Measurements from ENCODE around the gene OPCML. TPM values are rescaled to one million over a fixed set of nuclear protein-coding genes. Genes with fewer than 3 reads are reported as not detected.

Gene OPCML
- polyA plus RNA-seq, 3 donors = not detected

DNA sequence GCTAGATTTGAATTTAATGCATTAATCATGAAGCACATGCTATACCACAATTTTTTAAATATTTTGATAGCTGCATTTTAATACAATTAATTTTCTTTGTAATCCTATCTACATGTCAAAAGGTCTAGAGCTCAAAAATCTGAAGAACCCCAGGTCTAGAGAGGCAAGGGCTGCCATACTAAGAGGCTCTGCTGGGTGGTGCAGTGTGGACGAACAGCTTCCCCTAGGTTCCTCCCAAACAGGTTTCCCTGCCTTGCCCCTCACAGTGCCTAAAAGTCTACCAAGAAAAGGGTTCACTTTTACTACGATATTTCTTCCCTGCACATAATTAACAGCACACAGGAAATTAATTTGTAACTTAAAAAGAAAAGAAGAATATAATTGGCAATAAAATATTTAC is 681.1 kb downstream of the OPCML start:
- peaks cover 0 to 5% (median 0%) of the 10 kb centered on the region in 7 donors for H3K9me3 Mint-ChIP-seq
- H3K4me3 Mint-ChIP-seq = no peak overlapping the region
- Histone ChIP-seq H4K20me1 (ENCODE audit: insufficient read depth, low read length) (no peaks in the 10 kb centered on the region), H3K4me3 (replicated peaks in 1 of 3; ENCODE audit: low read depth in 2 of 3, low read length in 3 of 3) (no peak overlapping the region), H3K27me3 (ENCODE audit: control insufficient read depth in 2 of 2, insufficient read depth in 2 of 2, low read length in 2 of 2) (no peaks in the 10 kb centered on the region), H3K4me1 (ENCODE audit: control insufficient read depth in 1 of 2, insufficient read depth in 2 of 2, low read length in 2 of 2) (no peaks in the 10 kb centered on the region), H3K9ac (ENCODE audit: insufficient read depth, low read length, poor library complexity, severe bottlenecking) (no peak overlapping the region), H3K79me2 (ENCODE audit: insufficient read depth, low read length) (no peaks in the 10 kb centered on the region), H3K36me3 (replicated peaks in 1 of 2; ENCODE audit: control insufficient read depth in 1 of 2, insufficient read depth in 2 of 2, low read length in 2 of 2) (no peaks in the 10 kb centered on the region), H2AFZ (ENCODE audit: insufficient read depth, low read depth, low read length, poor library complexity, severe bottlenecking) (no peak overlapping the region), H3K4me2 (replicated peaks; ENCODE audit: extremely low read depth, low read length, poor library complexity, severe bottlenecking) (no peak overlapping the region), H3K9me3 (replicated peaks in 1 of 2; ENCODE audit: control insufficient read depth in 1 of 2, insufficient read depth in 1 of 2, low read length in 2 of 2) (no peaks in the 10 kb centered on the region), H3K27ac (ENCODE audit: low read depth in 1 of 2, low read length in 2 of 2) (no peak overlapping the region)
- no peak for DNase-seq
- no peaks in the 10 kb centered on the region for H3K4me1 Mint-ChIP-seq
- WGBS (ENCODE audit: insufficient coverage) = 100% methylated on average over 1 of the region's 2 CpGs
- H3K27ac Mint-ChIP-seq = no peak overlapping the region
- TF ChIP-seq CTCF (IDR thresholded peaks at IDR 0.05) = no peak
- no peaks in the 10 kb centered on the region for H3K36me3 Mint-ChIP-seq
- H3K27me3 Mint-ChIP-seq (ENCODE audit: low read depth in 3 of 3) = no peaks in the 10 kb centered on the region
- intact Hi-C loops (cut with micrococcal nuclease) = no loop called here

DNA sequence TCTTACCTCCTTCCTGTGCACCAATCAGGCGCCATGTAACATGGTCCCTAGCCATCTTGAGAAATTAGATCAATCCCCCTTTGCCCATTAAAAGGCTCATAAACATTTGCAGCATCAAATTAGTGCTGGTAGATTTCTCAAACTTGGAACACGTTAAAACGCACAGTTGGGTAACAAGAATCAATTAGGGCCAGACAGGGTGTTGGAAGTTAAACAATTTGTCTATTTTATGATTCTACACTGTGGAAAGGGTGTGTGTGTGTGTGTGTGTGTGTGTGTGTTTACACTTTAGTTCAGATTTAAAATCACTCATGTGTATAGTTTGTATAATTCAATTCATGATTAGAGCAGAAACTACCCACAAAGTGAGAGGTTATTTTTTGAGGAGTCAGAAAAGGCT is 682.0 kb downstream of the OPCML start:
- no peaks in the 10 kb centered on the region for H3K27me3 Mint-ChIP-seq (ENCODE audit: low read depth in 3 of 3)
- H3K4me2 ChIP-seq (replicated peaks; ENCODE audit: extremely low read depth, low read length, poor library complexity, severe bottlenecking) = no peak overlapping the region
- no peaks in the 10 kb centered on the region for H3K4me1 Mint-ChIP-seq
- H3K27me3 ChIP-seq (ENCODE audit: control insufficient read depth in 2 of 2, insufficient read depth in 2 of 2, low read length in 2 of 2) = no peaks in the 10 kb centered on the region
- no peaks in the 10 kb centered on the region for H3K36me3 Mint-ChIP-seq
- no peaks in the 10 kb centered on the region for H3K4me1 ChIP-seq (ENCODE audit: control insufficient read depth in 1 of 2, insufficient read depth in 2 of 2, low read length in 2 of 2)
- no peak for DNase-seq
- no peak overlapping the region for H3K4me3 Mint-ChIP-seq
- intact Hi-C loops (cut with micrococcal nuclease) = no loop called here
- no peak overlapping the region for H3K9ac ChIP-seq (ENCODE audit: insufficient read depth, low read length, poor library complexity, severe bottlenecking)
- no peaks in the 10 kb centered on the region for H3K79me2 ChIP-seq (ENCODE audit: insufficient read depth, low read length)
- H3K4me3 ChIP-seq (replicated peaks in 1 of 3; ENCODE audit: low read depth in 2 of 3, low read length in 3 of 3) = no peak overlapping the region
- H3K36me3 ChIP-seq (replicated peaks in 1 of 2; ENCODE audit: control insufficient read depth in 1 of 2, insufficient read depth in 2 of 2, low read length in 2 of 2) = no peaks in the 10 kb centered on the region
- H2AFZ ChIP-seq (ENCODE audit: insufficient read depth, low read depth, low read length, poor library complexity, severe bottlenecking) = no peak overlapping the region
- no peak overlapping the region for H3K27ac Mint-ChIP-seq
- no peak for TF ChIP-seq CTCF (IDR thresholded peaks at IDR 0.05)
- 86% methylated on average over 2 of the region's 3 CpGs for WGBS (ENCODE audit: insufficient coverage)
- no peak overlapping the region for H3K27ac ChIP-seq (ENCODE audit: low read depth in 1 of 2, low read length in 2 of 2)
- peaks cover 0 to 3% (median 0%) of the 10 kb centered on the region in 7 donors for H3K9me3 Mint-ChIP-seq
- no peaks in the 10 kb centered on the region for H3K9me3 ChIP-seq (replicated peaks in 1 of 2; ENCODE audit: control insufficient read depth in 1 of 2, insufficient read depth in 1 of 2, low read length in 2 of 2)
- no peaks in the 10 kb centered on the region for H4K20me1 ChIP-seq (ENCODE audit: insufficient read depth, low read length)
